Stimulated activated CD4-positive, alpha-beta T cell treated with anti-CD3 and anti-CD28 coated beads, TNF-alpha, amount 100 ng/mL, for 4 hours (primary cell): ENCODE data around the gene MLX.
"Not testable (repeated sequence)": the region's sequence is repeated elsewhere in the genome, so short reads cannot be mapped to it uniquely, and the experiment has no call there.

Experiments
- DNase-seq, 3 experiments: peaks; one replicate each; pipeline ENCODE4 v3.0.0-alpha.2; 2020; ENCODE audit warnings: low read depth in 3 of 3

Gene MLX

DNA sequence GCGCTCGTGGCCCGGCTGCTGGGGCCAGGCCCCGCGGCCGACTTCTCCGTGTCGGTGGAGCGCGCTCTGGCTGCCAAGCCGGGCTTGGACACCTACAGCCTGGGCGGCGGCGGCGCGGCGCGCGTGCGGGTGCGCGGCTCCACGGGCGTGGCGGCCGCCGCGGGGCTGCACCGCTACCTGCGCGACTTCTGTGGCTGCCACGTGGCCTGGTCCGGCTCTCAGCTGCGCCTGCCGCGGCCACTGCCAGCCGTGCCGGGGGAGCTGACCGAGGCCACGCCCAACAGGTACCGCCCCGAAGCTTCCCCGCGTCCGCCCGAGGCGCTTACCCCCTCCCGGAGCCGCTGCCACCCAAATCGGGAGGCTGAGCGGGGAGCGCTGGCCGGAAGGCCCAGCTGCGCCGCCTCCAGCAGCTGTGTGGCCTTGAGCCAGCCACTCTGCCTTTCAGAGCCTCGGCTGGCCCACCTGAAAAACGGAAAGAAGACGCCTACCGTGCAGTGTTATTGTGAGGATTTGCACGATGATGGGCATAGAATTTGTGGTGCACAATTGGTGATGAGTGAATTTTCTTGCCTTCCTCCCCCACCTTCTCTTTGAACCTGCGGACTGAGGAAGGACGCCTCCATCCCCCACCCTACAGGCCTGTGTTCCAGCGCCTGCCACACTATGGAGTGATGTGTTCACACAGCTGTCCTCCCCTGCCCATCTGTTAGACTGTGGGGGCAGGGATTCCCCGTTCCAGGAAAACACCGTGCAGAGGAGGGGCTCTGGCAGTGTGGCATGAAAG lies 30.3 kb upstream of the MLX start:
- DNase-seq: peak; percentile 46 to 67 (median 49)

DNA sequence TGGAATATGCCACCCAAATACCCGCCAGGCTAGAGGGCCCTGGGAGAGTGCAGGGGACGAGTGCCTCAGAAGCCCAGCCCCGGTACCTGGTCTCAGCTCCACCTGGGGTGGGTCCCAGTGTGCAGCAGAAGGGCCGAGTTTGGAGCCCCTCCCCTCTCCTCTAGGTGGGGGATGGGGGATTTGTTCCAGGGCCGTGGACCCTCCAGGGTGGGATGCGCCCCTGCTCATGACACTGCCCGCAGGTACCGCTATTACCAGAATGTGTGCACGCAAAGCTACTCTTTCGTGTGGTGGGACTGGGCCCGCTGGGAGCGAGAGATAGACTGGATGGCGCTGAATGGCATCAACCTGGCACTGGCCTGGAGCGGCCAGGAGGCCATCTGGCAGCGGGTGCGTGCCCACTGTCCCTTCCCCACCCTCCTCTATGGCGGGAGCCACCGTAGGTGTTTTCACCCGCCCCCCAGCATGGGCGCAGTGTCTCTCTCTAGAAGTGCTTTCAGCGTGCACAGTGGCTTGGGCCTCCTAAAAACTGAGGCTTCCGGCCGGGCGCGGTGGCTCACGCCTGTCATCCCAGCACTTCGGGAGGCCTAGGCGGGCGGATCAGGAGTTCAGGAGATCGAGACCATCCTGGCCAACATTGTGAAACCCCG lies 29.6 kb upstream of the MLX start:
- DNase-seq: no peak

DNA sequence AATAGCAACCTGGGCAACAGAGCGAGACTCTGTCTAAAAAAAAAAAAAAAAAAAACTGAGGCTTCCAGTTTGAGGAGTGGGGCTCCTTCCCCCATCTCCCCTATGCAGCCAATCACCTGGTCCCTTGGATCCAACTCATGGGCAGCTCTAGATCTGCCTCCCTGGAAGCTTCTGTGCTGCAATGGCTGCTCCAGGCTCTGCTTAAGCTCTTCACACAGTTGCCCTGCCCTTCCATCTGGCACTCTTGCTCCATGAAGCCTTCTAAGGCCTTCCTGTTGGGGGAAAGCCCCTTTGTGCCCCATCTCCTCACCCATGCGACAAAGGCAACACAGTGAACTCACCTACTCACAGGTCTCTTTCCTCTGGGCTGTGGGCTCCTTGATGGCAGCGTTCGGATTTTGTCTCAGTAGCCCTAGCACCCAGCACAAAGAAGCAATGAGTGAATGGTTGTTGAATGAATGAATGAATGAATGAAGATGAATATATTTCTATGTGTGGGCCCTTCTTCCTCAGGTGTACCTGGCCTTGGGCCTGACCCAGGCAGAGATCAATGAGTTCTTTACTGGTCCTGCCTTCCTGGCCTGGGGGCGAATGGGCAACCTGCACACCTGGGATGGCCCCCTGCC lies 29.0 kb upstream of the MLX start:
- DNase-seq: no peak

DNA sequence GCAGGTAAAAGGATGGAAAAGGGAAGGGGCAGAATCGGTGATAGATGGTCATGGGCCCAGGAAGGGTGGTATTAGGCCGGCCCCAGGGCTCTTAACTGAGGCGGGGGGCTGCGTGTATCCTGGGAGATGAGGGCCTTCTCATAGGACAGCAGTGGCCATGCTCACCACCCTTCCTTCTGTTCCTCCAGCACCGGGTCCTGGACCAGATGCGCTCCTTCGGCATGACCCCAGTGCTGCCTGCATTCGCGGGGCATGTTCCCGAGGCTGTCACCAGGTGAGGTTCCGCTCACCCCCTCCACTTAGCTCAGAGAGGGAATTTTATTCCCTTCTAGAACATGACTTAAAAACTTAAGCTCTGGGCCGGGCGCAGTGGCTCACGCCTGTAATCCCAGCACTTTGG lies 28.4 kb upstream of the MLX start:
- DNase-seq: no peak

DNA sequence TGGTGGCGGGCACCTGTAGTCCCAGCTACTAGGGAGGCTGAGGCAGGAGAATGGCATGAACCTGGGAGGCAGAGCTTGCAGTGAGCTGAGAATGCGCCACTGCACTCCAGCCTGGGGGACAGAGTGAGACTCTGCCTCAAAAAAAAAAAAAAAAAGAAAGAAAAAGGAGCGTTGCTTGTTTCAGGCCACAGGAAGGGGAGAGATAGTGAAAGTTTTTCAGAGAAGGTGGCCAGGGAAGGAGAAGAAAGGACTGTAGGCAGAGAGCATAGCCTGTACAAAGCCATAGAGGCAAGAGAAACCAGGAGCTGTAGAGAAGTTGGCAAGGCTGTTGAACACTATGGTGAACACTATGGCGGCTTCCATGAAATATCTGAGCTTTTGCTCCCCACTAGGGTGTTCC lies 26.3 kb upstream of the MLX start:
- DNase-seq: not testable (repeated sequence)

DNA sequence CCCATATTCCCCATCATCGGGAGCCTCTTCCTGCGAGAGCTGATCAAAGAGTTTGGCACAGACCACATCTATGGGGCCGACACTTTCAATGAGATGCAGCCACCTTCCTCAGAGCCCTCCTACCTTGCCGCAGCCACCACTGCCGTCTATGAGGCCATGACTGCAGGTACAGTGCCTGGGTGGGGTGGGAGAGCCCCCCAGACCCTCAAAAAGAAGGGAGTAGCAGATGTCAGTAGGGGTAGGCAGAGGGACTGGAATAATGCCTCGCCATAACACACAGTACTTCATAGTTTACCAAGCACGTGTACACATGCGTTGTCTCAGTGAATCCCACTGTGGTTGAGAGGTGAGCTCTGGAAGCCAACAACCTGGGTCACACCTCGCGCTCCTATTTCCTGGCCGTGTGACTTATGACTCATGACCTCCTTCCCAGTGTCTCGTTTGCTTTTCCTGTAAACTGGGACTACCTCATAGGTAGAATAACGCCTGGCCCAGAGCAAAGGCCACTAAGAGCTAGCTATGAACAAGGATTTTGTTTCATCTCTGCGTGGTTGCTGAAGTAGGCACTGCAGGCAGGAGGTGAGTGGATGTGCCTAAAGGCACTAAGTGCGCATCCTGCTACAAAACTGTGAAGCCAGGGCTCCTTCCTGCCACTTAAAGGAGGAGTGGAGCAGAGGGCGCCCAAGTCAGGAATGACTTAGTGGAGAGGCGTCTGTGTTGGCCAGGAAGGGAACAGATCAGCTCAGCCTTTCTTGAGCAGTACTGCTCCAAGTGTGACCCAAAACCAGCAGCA lies 25.7 kb upstream of the MLX start:
- no peak for DNase-seq

DNA sequence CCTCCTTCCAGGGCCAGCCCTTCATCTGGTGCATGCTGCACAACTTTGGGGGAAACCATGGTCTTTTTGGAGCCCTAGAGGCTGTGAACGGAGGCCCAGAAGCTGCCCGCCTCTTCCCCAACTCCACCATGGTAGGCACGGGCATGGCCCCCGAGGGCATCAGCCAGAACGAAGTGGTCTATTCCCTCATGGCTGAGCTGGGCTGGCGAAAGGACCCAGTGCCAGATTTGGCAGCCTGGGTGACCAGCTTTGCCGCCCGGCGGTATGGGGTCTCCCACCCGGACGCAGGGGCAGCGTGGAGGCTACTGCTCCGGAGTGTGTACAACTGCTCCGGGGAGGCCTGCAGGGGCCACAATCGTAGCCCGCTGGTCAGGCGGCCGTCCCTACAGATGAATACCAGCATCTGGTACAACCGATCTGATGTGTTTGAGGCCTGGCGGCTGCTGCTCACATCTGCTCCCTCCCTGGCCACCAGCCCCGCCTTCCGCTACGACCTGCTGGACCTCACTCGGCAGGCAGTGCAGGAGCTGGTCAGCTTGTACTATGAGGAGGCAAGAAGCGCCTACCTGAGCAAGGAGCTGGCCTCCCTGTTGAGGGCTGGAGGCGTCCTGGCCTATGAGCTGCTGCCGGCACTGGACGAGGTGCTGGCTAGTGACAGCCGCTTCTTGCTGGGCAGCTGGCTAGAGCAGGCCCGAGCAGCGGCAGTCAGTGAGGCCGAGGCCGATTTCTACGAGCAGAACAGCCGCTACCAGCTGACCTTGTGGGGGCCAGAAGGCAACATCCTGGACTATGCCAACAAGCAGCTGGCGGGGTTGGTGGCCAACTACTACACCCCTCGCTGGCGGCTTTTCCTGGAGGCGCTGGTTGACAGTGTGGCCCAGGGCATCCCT lies 23.5 kb upstream of the MLX start:
- no peak for DNase-seq

DNA sequence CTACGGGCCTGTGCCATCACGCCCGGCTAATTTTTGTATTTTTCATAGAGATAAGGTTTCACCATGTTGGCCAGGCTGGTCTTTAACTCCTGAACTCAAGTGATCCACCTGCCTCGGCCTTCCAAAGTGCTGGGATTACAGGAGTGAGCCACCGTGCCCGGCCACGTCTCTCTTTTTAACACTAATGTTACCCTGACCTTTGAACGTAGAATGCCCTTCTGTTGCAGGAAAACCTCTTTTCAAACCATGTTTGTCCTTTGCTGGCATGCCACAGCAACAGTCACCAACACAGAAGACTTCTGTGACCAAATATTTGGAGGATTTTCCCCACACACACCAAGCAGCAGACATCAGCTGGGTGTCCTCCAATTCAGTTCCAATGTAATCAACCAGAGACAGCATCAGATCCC lies 22.0 kb upstream of the MLX start:
- DNase-seq: no peak

DNA sequence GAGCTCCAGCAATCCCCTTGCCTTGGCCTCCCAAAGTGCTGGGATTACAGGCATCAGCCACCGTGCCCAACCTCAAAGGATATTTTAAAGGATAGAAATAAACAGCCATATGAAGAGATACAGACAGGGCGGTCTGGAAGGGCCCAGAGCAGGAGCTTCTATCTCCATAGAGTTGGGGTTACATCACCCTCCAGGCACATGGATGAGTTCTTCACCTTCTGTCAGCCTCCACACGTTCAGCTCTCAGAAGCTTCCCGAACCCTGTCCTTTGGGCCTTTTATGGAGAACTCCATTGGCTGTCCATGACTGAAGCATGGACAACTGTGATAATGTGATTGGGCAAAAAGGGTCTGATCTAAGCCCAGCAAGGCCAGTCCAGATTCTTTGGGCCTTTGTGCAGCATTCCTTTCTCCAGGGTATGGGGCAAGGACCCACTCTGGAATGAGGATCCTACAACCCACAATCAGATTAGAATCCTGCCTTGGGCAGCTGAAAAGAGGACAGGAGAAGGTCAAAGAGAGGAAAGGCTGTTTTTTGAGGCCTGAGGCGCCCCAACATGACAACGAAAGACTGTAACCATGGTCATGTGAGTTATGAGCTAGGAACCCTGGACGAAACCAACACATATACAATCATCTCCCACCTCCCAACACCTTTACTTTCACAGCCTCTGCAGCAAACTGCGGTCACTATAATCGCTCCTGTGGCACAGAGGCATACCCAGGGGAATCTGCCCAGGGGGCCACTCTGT lies 21.0 kb upstream of the MLX start:
- not testable (repeated sequence) for DNase-seq

DNA sequence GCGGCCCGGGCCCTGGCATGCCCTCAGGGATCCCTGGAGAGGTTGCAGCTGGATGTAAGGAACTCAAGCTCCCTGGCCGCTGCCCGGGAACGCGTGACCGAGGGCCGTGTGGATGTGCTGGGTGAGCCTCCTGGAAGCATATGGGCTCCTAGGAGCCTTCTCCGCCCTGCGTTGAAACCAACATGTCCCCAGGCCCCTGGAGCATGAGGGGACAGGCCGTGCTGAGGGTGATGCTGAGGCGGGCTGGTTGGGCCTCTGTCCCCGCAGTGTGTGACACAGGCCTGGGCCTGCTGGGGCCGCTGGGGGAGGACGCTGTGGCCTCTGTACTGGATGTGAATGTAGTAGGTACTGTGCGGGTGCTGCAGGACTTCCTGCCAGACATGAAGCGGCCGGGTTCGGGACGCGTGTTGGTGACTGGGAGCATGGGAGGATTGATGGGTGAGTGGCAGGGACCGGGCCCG lies 19.9 kb upstream of the MLX start:
- DNase-seq: no peak

DNA sequence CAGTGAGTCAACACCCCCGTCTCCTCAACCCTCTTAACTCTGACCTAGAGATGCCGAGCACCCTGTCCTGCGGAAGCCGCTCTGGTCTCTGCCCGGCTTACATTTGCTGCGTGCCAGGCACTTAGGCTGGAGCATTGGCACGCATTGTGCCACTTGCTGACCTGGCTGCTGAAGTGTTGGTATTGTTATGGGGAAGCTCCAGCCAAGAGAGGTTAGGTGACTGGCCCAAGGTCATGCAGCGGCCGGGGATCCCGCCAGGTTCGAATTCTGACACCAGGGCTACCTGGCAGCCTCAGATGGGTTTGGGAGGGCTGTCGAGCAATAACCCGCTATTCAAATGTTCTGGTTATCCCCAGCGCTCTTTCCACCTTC lies 19.2 kb upstream of the MLX start:
- DNase-seq: no peak

DNA sequence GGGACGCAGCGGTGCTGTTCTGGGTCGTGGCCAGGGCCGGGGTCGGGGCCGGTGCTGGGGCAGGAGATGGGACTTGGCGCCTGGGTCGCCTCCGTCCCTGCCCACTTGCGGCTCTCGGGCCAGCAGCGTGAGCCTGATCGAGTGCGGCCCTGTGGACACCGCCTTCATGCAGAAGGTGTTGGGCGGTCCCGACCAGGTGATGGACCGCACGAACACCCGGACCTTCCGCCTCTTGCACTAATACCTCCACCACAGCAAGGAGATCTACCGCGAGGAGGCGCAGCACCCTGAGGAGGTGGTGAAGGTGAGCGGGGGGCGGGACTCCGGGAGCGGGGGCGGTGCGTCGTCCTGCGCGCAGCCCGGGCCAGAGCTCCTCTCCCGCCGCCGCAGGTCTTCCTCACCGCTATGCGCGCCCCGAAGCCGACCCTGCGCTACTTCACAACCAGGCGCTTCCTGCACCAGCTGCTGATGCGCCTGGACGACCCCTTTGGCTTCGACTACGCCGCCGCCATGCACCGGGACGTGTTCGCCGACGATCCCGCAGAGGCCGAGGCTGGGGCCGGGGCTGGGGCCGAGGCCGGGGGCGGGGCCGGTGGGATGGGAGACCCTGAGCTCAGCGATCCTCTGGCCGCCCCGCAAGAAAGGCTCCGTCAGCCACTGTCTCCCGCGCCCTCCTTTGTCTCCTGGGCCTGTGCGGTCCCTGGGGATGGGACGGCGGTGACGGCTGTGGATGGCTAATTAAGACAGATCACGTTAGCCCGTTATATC lies 18.6 kb upstream of the MLX start:
- peak; percentile 59 to 66 (median 64) for DNase-seq

DNA sequence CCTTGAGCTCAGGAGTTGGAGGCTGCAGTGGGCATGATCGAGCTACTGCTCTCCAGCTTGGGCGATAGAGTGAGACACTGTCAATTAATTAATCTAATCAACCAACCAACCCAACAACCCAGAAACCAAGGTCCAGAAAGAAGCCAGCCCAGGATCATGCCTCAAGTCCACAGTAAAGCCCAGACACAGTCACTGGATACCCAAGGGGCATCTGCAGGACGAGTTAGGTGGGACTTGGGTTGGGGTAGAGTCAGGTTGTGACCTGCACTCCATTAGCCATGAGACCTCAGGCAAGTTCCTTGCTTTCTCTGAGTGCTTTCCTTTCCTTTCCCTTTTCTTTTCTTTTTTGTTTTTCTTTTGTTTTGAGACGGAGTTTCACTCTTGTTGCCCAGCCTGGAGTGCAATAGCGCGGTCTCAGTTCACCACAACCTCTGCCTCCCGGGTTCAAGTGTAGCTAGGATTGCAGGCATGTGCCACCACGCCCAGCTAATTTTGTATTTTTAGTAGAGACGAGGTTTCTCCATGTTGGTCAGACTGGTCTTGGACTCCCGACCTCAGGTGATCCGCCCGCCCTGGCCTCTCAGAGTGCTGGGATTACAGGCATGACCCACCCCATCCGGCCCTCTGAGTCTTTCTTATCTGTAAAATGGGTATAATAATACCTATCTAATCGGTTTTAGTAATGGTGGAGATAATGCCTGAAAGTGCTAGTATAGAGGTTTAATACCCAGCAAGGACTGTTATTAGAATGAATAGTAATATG lies 17.7 kb upstream of the MLX start:
- no peak for DNase-seq

DNA sequence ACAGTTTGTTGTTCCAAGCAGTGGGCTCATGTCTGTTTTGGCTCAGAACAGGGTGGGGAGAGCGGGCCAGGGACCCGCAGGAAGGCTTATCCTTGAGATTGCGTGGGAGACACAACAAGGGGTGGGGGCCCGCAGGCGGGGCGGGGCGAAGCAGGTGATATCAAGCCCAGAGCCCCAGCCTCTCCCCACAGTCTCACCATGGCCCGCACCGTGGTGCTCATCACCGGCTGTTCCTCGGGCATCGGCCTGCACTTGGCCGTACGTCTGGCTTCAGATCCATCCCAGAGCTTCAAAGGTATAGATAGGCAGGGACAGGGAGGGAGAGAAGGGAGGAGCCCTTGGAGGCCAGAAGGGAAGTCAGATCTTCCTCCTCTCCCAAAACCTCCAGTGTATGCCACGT lies 14.2 kb upstream of the MLX start, which contains the start of gene HSD17B1:
Gene HSD17B1 (plus strand): TSS at position 188 of the 400 bp plus-strand sequence. CDS start 11 bp downstream, at position 199.
- not testable (repeated sequence) for DNase-seq

DNA sequence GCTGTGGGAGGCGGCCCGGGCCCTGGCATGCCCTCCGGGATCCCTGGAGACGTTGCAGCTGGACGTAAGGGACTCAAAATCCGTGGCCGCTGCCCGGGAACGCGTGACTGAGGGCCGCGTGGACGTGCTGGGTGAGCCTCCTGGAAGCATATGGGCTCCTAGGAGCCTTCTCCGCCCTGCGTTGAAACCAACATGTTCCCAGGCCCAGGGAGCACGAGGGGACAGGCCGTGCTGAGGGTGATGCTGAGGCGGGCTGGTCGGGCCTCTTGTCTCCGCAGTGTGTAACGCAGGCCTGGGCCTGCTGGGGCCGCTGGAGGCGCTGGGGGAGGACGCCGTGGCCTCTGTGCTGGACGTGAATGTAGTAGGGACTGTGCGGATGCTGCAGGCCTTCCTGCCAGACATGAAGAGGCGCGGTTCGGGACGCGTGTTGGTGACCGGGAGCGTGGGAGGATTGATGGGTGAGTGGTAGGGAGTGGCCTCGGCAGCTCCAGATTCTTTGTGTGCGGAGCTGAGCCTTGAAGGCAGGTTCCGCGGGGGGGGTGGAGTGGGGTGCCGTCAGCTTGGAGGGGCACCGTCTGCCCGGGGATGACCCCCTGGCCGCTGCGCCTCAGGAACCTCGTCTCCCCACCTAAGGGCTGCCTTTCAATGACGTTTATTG lies 13.6 kb upstream of the MLX start:
- DNase-seq: no peak

DNA sequence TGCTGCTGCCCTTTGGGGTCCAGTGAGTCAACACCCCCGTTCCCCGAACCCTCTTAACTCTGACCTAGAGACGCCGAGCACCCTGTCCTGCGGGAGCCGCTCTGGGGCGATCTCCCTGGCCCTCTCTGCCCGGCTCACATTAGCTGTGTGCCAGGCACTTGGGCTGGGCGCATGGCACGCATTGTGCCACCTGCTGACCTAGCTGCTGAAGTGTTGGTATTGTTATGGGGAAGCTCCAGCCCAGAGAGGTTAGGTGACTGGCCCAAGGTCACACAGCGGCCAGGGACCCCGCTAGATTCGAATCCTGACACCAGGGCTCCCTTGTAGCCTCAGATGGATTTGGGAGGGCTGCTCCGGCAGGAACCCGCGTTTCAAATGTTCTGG lies 13.0 kb upstream of the MLX start:
- DNase-seq: no peak

DNA sequence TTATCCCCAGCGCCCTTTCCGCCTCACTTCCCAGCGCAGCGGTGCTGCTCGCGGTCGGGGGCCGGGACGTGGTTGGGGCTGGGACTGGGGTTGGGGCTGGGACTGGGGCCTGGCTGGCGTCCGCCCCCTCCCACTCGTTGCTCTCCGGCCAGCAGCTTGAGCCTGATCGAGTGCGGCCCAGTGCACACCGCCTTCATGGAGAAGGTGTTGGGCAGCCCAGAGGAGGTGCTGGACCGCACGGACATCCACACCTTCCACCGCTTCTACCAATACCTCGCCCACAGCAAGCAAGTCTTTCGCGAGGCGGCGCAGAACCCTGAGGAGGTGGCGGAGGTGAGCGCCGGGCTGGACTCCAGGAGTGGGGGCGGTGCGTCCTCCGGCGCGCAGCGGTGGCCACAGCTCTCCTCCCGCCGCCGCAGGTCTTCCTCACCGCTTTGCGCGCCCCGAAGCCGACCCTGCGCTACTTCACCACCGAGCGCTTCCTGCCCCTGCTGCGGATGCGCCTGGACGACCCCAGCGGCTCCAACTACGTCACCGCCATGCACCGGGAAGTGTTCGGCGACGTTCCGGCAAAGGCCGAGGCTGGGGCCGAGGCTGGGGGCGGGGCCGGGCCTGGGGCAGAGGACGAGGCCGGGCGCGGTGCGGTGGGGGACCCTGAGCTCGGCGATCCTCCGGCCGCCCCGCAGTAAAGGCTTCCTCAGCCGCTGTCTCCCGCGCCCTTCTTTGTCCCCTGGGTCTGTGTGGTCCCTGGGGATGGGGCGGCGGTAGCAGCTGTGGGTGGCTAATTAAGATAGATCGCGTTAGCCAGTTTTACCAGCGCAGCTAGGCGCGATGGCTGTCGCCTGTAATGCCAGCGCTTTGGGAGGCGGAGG lies 12.4 kb upstream of the MLX start:
- peak in 1 of 3 experiments; percentile 46 for DNase-seq
